ENCODE data around the gene TMEM175.

Gene TMEM175

GRCh38 chr4:910366-911091 is 21.7 kb upstream of the TMEM175 start:
- DNase-seq (ENCODE audit: low read depth): no peak
- H3K4me3 ChIP-seq (ENCODE audit: low read length): no peak overlapping the region
- TF ChIP-seq, protein P1, sequence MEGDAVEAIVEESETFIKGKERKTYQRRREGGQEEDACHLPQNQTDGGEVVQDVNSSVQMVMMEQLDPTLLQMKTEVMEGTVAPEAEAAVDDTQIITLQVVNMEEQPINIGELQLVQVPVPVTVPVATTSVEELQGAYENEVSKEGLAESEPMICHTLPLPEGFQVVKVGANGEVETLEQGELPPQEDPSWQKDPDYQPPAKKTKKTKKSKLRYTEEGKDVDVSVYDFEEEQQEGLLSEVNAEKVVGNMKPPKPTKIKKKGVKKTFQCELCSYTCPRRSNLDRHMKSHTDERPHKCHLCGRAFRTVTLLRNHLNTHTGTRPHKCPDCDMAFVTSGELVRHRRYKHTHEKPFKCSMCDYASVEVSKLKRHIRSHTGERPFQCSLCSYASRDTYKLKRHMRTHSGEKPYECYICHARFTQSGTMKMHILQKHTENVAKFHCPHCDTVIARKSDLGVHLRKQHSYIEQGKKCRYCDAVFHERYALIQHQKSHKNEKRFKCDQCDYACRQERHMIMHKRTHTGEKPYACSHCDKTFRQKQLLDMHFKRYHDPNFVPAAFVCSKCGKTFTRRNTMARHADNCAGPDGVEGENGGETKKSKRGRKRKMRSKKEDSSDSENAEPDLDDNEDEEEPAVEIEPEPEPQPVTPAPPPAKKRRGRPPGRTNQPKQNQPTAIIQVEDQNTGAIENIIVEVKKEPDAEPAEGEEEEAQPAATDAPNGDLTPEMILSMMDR (conservative IDR thresholded peaks at IDR 0.05; ENCODE audit: low read depth, low read length): no peak

DNA sequence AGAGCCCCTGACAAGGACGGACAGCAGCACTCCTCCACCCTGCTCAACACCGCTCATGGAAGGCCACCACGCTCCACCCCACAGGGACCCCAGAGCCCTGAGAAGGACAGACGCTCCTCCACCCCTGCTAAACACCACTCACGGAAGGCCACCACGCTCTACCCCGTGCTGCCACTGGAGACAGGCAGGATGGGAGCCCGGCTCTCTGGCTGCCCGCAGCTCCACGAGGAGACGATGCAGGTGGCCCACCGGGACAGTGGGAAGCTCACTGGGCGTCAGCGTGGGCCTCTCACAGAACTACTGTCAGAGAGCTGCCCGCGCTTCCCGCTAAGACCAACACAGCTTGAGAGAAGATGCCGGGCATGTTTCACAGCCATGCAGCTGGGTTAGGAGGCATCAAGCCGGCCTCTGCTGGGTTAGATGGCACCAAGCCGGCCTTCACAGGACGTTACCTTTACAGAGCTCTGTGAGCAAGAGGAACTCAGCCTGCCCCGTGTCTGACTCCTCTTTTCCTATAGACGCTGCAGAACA is 21.0 kb upstream of the TMEM175 start:
- TF ChIP-seq, protein P1 (conservative IDR thresholded peaks at IDR 0.05; ENCODE audit: low read depth, low read length): no peak
- H3K4me3 ChIP-seq (ENCODE audit: low read length): no peak overlapping the region
- DNase-seq (ENCODE audit: low read depth): no peak

DNA sequence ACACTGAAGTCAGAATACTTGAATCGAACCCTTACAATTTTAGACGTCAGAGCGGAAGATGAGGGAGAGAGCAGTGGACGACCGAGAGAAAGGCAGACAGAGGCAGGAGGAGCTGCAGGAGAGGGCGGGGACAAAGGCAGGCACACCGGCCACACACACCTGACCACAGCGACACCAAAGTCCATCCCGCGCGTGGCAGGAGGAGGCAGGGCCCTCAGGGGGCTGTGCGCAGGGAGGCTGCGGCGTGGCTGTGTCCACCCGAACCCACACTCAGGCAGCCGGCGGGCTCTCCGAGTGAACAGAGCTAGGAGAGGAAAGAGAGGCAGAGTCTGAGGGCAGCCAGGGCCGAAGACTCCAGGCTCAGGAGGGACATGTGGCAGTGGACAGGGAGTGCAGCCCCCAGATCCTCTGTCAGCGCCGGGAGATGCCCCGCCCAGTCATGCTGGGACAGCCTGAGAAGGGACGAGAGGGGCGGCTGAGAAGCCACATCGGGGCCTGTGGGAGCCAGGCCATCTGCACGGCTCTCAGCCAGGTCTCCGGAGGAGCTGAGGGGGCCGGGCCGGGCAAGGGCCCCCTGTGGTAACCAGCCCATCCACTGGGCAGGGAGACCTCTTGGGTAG is 20.3 kb upstream of the TMEM175 start:
- no peak overlapping the region for H3K4me3 ChIP-seq (ENCODE audit: low read length)
- no peak for DNase-seq (ENCODE audit: low read depth)
- TF ChIP-seq, protein P1 (conservative IDR thresholded peaks at IDR 0.05; ENCODE audit: low read depth, low read length): no peak

GRCh38 chr4:912548-913279 is 19.5 kb upstream of the TMEM175 start:
- H3K4me3 ChIP-seq (ENCODE audit: low read length): no peak overlapping the region
- TF ChIP-seq, protein P1 (conservative IDR thresholded peaks at IDR 0.05; ENCODE audit: low read depth, low read length): no peak
- no peak for DNase-seq (ENCODE audit: low read depth)

GRCh38 chr4:913280-913618 is 19.0 kb upstream of the TMEM175 start:
- TF ChIP-seq, protein P1 (conservative IDR thresholded peaks at IDR 0.05; ENCODE audit: low read depth, low read length): no peak
- H3K4me3 ChIP-seq (ENCODE audit: low read length): no peak overlapping the region
- no peak for DNase-seq (ENCODE audit: low read depth)

DNA sequence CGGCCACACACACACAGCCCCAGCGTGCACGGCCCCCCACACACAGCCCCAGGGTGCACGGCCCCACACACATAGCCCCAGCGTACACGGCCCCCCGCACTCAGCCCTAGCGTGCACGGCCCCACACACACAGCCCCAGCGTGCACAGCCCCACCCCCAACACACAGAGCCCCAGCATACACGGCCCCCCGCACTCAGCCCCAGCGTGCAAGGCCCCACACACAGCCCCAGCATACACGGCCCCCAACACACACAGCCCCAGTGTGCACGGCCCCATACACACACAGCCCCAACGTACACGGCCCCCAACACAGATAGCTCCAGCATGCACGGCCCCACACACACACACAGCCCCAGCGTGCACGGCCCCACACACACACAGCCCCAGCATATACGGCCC is 17.7 kb upstream of the TMEM175 start:
- TF ChIP-seq, protein P1 (conservative IDR thresholded peaks at IDR 0.05; ENCODE audit: low read depth, low read length): no peak
- H3K4me3 ChIP-seq (ENCODE audit: low read length): no peak overlapping the region
- no peak for DNase-seq (ENCODE audit: low read depth)
